HG03060 (cell line): ENCODE results near the gene ERBB3.
A peak's percentile ranks its signal among the peaks of the same experiment; 100 is the strongest.
"Not testable (repeated sequence)": the region's sequence is repeated elsewhere in the genome, so short reads cannot be mapped to it uniquely, and the experiment has no call there.

Experiments
- ATAC-seq: cut with Tn5 transposase; IDR thresholded peaks from one replicate; pipeline ENCODE4 v1.9.1; 2021; ENCODE audit warnings: low read depth, moderate number of reproducible peaks; ENCODE audit not compliant: unreplicated experiment

Gene ERBB3

GRCh38 chr12:56107242-56107641, 27.3 kb downstream of the ERBB3 start:
- ATAC-seq: no peak

DNA sequence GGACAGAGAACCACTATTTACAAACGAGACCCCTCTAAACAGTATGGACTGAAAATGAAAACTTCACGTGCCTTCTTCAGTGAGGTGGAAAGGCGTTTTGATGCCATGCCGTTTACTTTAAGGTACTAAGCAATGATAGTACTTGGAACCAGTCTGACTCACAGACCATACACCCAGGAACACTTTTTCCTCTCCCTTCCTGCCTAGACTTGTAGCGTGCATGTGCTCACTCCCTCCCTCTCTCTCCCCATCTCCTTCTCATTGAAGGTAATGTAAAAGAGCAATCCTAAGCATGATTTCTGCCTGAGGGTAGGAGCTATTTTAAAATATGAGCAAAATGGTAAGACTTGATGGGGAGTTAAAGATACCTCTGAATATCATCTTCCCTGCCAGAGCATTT, 30.6 kb downstream of the ERBB3 start:
- ATAC-seq: no peak

DNA sequence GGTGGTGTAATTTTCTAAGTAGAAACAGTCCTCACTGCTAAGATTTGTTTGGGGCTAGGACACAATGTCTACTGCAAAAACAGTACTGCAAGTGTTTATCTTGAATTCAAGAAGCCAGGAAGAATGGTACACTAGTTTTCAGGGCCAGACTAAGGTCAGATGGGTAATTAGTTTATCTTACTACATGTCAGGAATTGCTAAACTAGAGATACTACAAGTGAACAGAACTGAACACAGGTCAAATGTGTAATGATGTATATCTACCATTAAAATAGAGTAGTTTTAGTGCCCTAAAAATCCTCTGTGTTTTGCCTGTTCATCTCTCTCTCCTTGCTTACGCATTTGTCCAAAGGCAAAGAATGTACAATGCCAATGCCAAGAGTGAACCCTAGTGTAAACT, 34.1 kb downstream of the ERBB3 start:
- ATAC-seq: no peak

DNA sequence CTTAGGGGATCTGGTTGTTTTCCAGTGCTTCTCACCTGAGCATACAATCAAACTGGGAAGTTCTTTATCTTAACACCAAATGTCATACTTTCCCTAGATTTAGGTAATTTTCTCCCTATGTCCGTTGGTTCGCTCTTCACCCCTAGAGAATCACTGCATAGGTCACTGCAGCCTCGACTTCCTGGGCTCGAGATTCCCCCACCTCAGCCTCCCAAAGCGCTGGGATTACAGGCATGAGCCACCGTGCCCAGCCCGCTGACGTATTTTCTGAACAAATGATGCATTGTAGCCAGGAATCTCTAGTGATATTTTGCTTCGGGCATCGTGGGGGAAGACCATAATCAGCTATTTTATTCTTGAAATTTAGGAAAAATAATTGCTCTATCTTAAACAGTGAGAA, 35.4 kb downstream of the ERBB3 start:
- no peak for ATAC-seq

- peak; percentile 26 for ATAC-seq
Measured at GRCh38 chr12:56116267-56117081, 36.5 kb downstream of the ERBB3 start, which contains the start of gene RPL41. TSS of gene RPL41 (plus strand) at chr12:56116633.

DNA sequence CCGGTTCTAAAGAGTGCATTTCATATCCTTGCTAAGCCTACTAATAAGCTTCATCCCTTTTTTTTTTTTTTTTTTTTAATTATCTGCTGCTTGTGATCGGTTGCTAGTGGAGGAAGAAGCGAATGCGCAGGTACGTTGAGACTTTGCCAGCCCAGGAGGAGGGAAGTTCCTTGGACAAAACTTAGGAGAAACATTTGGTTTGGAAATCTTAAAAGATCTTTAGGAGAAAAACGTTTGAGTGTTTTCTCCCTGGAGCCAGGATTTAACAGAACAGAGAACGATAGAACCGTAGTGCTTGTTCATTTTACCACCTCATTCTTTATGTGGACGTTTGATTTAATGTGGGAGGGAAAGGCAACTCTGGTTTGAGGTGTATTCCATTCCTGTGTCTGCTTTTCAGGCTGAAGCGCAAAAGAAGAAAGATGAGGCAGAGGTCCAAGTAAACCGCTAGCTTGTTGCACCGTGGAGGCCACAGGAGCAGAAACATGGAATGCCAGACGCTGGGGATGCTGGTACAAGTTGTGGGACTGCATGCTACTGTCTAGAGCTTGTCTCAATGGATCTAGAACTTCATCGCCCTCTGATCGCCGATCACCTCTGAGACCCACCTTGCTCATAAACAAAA, 37.2 kb downstream of the ERBB3 start:
- ATAC-seq: not testable (repeated sequence)

DNA sequence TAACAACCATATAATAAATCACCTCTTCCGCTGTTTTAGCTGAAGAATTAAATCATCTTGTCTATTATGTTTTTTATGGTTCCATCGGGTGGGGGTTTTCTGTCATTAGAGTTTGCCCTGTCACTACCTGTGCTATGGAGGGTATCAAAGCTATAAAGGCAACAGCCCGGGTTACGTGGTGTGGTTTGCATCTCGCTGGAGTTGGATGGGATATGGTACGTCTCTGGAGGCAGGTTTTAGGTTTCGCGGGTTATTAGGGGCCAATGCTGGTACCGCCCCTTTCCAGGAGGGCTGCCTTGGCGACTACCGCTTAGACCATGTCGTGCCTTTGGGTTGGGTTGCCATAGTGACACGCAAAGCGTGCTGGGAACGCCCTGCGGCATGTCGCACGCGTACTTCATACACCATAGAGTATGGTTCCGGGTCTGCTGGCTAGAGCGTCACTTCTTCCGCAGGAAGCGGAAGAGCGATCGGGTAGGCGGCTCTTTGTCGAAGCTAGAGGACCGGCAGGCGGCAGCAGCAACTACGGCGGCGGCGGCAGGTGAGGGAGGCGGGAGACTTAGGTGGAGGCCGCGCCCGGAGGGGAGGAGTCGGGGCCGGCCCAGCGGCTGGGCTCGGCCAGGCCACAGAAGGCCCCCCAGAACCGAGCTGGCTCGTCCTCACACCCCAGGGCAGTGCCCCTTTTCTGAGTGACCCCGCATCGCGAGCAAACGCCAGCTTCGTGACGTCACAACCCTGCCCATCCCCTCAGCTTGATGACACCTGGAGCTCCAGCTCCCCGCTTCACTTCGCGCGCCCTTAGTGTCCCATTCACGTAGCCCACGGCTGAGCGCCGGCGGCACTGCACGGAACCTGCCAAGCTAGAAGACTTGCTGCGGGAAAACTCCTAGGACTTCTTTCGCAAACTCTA, 38.1 kb downstream of the ERBB3 start, which contains the start of gene ZC3H10:
Gene ZC3H10, plus strand, starts transcription at position 489 of the 910 bp plus-strand sequence. CDS start 2,297 bp downstream, outside the sequence.
- ATAC-seq: peak; percentile 86

DNA sequence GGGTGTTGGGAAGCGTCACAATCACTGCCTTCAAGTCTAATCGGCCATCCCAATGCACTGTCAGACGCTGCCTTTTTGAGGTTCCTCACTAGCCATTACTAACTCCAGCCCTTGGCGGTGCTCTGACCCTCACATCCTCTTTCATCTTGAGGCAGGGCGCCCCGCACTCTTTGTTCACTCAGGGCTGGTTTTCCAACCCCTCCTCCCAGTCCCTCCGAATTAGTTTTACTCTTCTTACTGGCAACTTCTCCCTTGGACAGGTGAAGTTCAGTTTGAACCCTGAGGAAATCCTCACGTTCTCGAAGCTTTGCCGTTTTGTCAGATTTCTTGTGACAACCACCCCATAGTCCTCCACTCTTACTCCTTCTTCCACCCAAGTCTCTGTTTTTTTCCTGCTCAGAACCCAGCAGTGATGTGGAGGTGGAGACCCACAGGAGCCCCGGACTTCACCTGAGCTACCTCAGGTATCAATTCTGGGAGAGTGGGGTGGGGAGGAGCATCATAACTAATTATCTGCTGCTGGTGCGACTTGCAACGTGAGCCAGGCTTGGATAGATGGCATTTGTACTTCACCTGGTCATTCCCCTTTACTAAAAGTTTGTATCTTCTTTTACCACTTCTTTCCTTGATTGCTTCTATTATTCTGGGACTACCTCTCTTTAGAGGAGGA, 38.9 kb downstream of the ERBB3 start:
- ATAC-seq: no peak

GRCh38 chr12:56119361-56119796, 39.4 kb downstream of the ERBB3 start:
- ATAC-seq: no peak

GRCh38 chr12:56120158-56120846, 40.3 kb downstream of the ERBB3 start:
- ATAC-seq: no peak

DNA sequence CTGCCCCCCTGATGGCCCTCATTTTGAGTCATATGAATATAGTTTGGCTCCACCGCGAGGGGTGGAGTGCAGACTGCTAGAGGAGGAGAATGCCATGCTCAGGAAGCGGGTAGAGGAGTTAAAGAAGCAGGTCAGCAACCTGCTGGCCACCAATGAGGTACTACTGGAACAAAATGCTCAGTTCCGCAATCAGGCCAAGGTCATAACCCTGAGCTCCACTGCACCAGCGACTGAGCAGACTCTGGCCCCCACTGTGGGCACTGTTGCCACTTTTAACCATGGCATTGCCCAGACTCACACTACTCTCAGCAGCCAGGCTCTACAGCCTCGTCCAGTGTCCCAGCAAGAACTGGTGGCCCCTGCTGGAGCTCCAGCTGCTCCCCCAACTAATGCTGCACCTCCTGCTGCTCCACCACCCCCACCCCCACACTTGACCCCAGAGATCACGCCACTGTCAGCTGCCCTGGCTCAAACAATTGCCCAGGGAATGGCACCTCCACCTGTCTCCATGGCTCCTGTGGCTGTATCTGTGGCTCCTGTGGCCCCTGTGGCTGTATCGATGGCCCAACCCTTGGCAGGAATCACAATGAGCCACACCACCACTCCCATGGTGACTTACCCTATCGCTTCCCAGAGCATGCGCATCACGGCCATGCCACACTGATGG, 41.4 kb downstream of the ERBB3 start:
- no peak for ATAC-seq

GRCh38 chr12:56122637-56123036, 42.7 kb downstream of the ERBB3 start:
- no peak for ATAC-seq

- ATAC-seq: no peak
Measured at GRCh38 chr12:56124133-56124532, 44.2 kb downstream of the ERBB3 start.

- ATAC-seq: no peak
Measured at GRCh38 chr12:56126732-56127239, 46.8 kb downstream of the ERBB3 start.

- no peak for ATAC-seq
Measured at GRCh38 chr12:56127485-56127887, 47.5 kb downstream of the ERBB3 start.

- ATAC-seq: peak; percentile 80
Measured at GRCh38 chr12:56127888-56128669, 48.1 kb downstream of the ERBB3 start, which contains the start of gene ESYT1. TSS of gene ESYT1 (plus strand) at chr12:56128267. CDS start at chr12:56128320, 53 bp downstream.

GRCh38 chr12:56128670-56129205, 48.8 kb downstream of the ERBB3 start:
- no peak for ATAC-seq
